Omental fat pad (tissue), 4 donors: ENCODE results near the gene C10orf105. TPM values are rescaled to one million over a fixed set of nuclear protein-coding genes. Genes with fewer than 3 reads are reported as not detected.
A peak's percentile ranks its signal among the peaks of the same experiment; 100 is the strongest.

Source experiments
- ATAC-seq: fragments of 150-250 bp; one replicate; pipeline ENCODE4 v1.9.1; 2016; ENCODE audit warnings: mild to moderate bottlenecking, moderate library complexity; ENCODE audit not compliant: low FRiP score
- DNase-seq: peaks from one replicate; pipeline ENCODE4 v3.0.0-alpha.2; 2019; ENCODE audit warnings: low spot score
- CTCF ChIP-seq, 3 donors: fragments of 450-650 bp; IDR thresholded peaks; one replicate each; pipeline ENCODE4 v1.5.1; 2016 to 2017; ENCODE audit warnings: antibody characterized with exemption in 3 of 3, mild to moderate bottlenecking in 3 of 3, moderate library complexity in 2 of 3
- total RNA-seq, 4 donors: library from RNA; depleted of rRNA; stranded (reverse); fragments of >200 nt; gene quantifications; one replicate each; pipeline ENCODE4 v1.1.0, GENCODE V29; 2016

The C10orf105 gene
- total RNA-seq, 4 donors from 2014 or later: 0.16 to 0.56 (median 0.31) TPM

- ATAC-seq: no peak
- TF ChIP-seq CTCF (IDR thresholded peaks at IDR 0.05): no peak
Measured at GRCh38 chr10:71715860-71716259, 3.7 kb downstream of the C10orf105 start.

DNA sequence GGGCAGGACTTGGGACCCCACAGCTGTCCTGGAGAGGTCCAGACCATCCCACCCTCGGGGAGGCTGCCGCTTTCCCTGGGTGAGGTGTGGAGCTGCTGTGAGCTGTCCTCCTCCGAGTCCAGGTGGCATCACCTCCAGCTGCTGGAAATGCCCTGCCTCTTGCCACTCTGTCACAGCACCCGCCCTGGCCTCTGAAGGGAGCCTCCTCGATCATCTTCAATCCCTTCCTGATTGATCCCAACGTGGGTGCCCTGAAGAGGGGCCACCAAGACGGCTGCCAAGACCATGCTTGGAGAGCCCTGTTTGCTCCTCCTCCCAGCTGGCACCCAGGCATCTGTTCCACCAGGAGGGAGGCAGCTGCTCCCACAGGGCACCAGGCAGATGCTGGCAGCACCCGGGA, 4.6 kb downstream of the C10orf105 start:
- no peak for TF ChIP-seq CTCF (IDR thresholded peaks at IDR 0.05)

More at GRCh38 chr10:71715860-71716259, 3.7 kb downstream of the C10orf105 start:
- no peak for DNase-seq

DNA sequence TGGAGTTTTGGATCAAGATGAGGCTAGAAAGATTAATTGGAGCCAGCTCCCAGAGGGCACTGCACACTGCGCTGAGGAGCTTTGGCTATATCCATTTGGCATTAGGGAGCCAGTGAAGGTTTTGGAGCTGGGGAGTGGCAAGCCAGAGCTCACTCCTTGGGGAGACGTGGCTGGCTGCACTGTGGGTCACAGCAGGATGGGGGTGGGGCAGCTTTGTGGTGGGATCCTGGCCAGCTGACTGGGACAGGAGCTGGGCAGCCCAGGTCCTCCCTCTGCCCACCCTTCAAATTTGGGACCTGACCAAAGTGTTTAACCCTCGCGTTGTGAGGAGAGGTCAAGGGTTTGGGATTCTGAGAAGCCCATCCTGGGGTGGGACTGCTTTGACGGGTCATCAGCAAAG, 5.0 kb downstream of the C10orf105 start:
- ATAC-seq (no peak), DNase-seq (no peak)
- no peak for TF ChIP-seq CTCF (IDR thresholded peaks at IDR 0.05)

More for the DNA sequence above, 4.6 kb downstream of the C10orf105 start:
- ATAC-seq (no peak), DNase-seq (no peak)

- ATAC-seq (no peak), DNase-seq (no peak)
- TF ChIP-seq CTCF (IDR thresholded peaks at IDR 0.05): no peak
Measured at GRCh38 chr10:71714031-71714410, 5.6 kb downstream of the C10orf105 start.

DNA sequence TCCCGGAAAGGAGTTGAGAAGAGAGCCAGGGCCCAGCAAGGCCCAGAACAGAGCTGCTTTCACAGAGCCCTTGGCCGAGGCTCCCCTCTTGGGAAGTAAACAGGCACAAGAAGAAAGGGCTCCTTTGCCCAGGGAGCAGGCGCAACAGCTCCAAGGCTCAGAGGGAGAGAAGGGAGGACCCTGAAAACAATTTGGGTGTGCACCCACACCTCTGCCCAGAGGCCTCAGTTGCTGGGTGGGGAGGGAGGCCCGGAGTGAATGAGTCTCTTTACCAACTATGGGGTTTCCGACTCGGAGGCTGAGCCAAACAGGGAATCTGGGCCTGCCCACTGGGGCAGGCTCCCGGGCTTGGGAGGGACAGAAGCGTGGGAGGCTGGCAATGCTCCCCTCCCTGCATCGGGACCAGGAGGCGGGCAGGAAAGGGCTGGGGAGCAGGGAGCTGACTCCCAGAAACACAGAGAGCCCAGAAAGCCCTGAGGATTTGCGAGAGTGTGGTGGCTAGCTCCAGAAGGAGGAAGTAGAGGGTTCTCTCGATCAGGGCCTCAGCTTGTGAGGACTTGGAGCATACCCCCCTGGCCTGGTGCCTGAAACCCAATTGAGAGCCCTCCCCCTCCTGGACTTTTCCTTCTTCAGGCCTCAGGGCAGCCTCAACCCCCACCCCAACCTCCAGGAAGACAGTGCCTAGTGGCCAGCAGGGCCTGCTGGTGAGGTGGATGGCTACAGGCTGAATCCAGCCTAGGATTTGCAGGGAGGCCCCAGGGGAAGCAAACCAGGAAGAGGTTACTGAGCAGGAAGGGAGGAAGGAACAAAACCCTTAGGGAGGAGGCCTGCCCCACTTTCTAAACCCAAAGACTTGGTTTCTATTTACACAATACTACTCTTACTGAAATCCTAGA, 6.2 kb downstream of the C10orf105 start:
- peak; percentile 59 for DNase-seq
- peak; percentile 81 for ATAC-seq
- no peak for TF ChIP-seq CTCF (IDR thresholded peaks at IDR 0.05)

DNA sequence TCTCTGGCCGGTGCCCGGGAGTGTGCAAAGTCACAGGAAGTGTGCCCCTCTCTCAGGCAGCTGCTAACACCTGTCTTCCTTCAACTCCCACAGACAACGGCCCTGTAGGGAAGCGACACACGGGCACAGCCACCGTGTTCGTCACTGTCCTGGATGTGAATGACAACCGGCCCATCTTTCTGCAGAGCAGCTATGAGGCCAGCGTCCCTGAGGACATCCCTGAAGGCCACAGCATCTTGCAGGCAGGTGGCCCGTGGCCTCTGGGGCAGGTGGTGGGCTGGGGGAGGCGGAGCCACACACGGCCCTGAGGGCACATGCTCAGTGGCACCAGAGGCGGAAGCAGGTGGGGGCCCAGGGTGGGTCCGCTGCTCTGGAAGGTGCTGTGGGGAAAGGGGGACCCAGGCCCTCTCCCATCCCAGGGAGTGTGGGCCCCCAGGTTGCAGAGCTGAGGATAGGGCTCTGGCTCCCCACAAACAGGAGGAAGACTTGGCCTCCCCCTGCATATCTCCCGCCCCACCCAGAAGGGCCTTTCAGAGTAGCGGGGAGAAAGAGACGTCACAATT, 6.9 kb downstream of the C10orf105 start:
- ATAC-seq (peak; percentile 45), DNase-seq (no peak)
- no peak for TF ChIP-seq CTCF (IDR thresholded peaks at IDR 0.05)
